MCF 10A (cell line): ENCODE results near the gene NHLRC4. TPM values are rescaled to one million over a fixed set of nuclear protein-coding genes. Genes with fewer than 3 reads are reported as not detected.

Source experiments
- BruUV-seq: library from RNA; stranded (reverse); fragments of 400-500 nt; replicated peaks from 2 replicates; lab custom pipeline; 2021; lab: Mats Ljungman, UMichigan
- CTCF ChIA-PET: fragments of 300-600 bp; sonication (Branson Sonifier 250); formaldehyde crosslinking; extraction: SDS; loops from one replicate; lab custom pipeline; 2021; ENCODE audit warnings: antibody characterized with exemption, inconsistent platforms; lab: Yijun Ruan, JAX
- POLR2A ChIA-PET: fragments of 300-600, 350-650 bp; sonication (Branson Sonifier 250); formaldehyde crosslinking; extraction: SDS; loops from one replicate; lab custom pipeline; 2020; ENCODE audit warnings: antibody characterized with exemption, inconsistent platforms; lab: Yijun Ruan, JAX
- DNase-seq: peaks from one replicate; pipeline ENCODE4 v3.0.0-alpha.2; 2018; ENCODE audit not compliant: unreplicated experiment
- H3K27ac Mint-ChIP-seq: one replicate; pipeline ENCODE4 v1.8.0; 2022; ENCODE audit warnings: mild to moderate bottlenecking, low read depth, mixed read lengths; ENCODE audit not compliant: unreplicated experiment
- H3K27me3 Mint-ChIP-seq: one replicate; pipeline ENCODE4 v1.8.0; 2022; ENCODE audit warnings: mixed read lengths; ENCODE audit not compliant: insufficient read depth, unreplicated experiment
- H3K36me3 Mint-ChIP-seq: one replicate; pipeline ENCODE4 v1.8.0; 2022; ENCODE audit warnings: mild to moderate bottlenecking, moderate library complexity, mixed read lengths; ENCODE audit not compliant: insufficient read depth, unreplicated experiment
- H3K4me1 Mint-ChIP-seq: one replicate; pipeline ENCODE4 v1.8.0; 2022; ENCODE audit warnings: mixed read lengths; ENCODE audit not compliant: insufficient read depth, unreplicated experiment
- H3K4me3 Mint-ChIP-seq: one replicate; pipeline ENCODE4 v1.8.0; 2022; ENCODE audit warnings: mild to moderate bottlenecking, moderate library complexity, mixed read lengths; ENCODE audit not compliant: unreplicated experiment
- H3K9me3 Mint-ChIP-seq: one replicate; pipeline ENCODE4 v1.8.0; 2022; ENCODE audit warnings: mixed read lengths; ENCODE audit not compliant: unreplicated experiment
- intact Hi-C: fragments of 100-400 bp; cut with micrococcal nuclease; formaldehyde crosslinking; loops from 2 replicates; pipeline ENCODE4 v1.14.1; 2022
- total RNA-seq: library from RNA; stranded (reverse); gene quantifications from 2 replicates; pipeline ENCODE4 v1.2.3, GENCODE V29; 2022
- TF ChIP-seq, protein P1 (sequence below): fragments of 200-600 bp; IDR thresholded peaks from one replicate; pipeline ENCODE4 v1.8.0; 2022; ENCODE audit warnings: antibody characterized with exemption, mild to moderate bottlenecking; ENCODE audit not compliant: unreplicated experiment

NHLRC4 gene
- total RNA-seq, 1 experiment from 2014 or later = not detected

DNA sequence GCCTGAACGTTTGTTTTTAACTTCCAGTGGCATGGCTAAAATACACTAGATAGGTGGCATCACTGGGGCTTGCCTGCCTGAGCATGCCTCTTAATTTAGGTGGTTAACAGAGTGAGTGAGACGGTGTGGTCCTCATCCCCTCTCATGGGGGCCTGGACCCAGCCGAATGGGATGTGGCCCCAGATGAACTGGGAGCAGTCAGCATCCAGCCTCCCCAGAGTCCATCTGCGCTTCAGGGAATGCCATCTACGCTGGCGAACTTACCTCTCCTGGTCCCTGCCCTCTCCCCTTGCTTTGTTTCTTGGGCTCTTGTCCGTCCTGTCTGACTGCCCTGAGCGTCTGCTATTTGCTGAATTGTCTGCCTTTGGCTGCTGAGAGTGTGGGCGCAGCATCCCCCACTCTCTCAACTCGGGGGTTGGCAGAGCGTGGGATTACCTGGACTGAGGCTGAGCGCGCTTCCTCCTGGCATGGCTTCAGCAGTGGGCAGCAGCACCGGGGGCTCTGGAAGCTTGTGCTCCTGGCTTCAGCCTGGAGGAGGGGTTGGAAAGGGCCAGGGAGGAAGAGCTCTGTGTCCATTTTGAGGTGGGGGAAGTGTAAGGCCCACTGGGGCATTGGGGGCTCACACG, 25.2 kb downstream of the NHLRC4 start:
- TF ChIP-seq, protein P1, sequence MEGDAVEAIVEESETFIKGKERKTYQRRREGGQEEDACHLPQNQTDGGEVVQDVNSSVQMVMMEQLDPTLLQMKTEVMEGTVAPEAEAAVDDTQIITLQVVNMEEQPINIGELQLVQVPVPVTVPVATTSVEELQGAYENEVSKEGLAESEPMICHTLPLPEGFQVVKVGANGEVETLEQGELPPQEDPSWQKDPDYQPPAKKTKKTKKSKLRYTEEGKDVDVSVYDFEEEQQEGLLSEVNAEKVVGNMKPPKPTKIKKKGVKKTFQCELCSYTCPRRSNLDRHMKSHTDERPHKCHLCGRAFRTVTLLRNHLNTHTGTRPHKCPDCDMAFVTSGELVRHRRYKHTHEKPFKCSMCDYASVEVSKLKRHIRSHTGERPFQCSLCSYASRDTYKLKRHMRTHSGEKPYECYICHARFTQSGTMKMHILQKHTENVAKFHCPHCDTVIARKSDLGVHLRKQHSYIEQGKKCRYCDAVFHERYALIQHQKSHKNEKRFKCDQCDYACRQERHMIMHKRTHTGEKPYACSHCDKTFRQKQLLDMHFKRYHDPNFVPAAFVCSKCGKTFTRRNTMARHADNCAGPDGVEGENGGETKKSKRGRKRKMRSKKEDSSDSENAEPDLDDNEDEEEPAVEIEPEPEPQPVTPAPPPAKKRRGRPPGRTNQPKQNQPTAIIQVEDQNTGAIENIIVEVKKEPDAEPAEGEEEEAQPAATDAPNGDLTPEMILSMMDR = no peak
- DNase-seq = no peak
- Mint-ChIP-seq H3K27me3 (no peaks in the 10 kb centered on the region), H3K4me3 (peak overlapping the region; percentile 91), H3K36me3 (peaks cover 63% of the 10 kb centered on the region), H3K9me3 (no peaks in the 10 kb centered on the region), H3K27ac (peak overlapping the region; percentile 59), H3K4me1 (peaks cover 54% of the 10 kb centered on the region)
- CTCF ChIA-PET = interaction anchor here (0.6 to 1.8 kb wide), 8 partner anchors 18 to 68 kb away, joined by 3 to 18 read pairs (median 4); no protein-coding TSS in a partner anchor
- intact Hi-C loops = loop anchor here (2.0 kb wide), 1 partner anchor 45 kb away; the partner anchor contains the start of gene METTL26
- no TSS peak for BruUV-seq
- POLR2A ChIA-PET = interaction anchor here (0.9 to 5.7 kb wide), 15 partner anchors 10 to 539 kb away, joined by 3 to 88 read pairs (median 11); partner anchors contain the start of genes CAPN15, MCRIP2, METTL26 and POLR3K

DNA sequence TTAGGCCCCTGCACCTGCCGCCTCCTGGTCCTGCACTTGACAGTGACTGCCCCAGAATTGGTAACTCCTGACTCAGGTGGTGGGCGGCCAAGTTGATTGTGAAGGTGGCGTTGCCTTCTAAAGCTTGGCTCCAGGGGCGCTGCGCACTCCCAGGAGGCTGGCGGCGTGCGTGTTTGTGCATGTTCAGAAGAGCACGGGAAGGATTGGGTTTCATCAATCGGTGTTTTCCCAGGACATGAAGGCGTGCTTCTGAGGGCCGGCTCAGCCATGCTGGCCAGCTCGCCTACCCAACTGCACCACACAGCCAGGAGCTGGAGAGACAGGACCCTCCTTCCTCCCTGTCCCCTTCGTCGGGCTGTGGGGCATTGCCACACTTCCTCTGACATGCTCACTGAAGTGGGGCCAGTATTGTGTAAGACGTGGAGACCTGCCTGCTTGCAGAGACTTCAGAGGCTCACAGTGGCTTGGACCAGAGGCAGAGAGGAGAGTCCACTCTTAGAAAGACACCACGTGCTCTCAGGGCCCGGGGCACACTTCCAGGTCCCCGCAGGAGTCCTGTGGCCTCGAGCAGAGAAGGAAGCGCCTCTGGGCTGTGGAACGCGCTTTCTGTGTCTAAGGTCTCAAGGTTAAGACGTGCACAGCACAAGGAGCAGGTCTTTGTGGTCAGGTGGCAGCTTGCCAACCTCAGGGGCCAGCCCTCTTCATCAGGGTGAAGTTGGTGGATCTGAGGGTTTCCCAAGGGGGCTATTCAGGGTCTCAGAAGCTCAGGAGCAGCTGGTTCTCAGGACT, 25.9 kb downstream of the NHLRC4 start:
- peak; percentile 97 for DNase-seq
- Mint-ChIP-seq H3K27ac (peak overlapping the region; percentile 59), H3K4me1 (peaks cover 55% of the 10 kb centered on the region), H3K4me3 (peak overlapping the region; percentile 91), H3K9me3 (no peaks in the 10 kb centered on the region), H3K27me3 (no peaks in the 10 kb centered on the region), H3K36me3 (peaks cover 65% of the 10 kb centered on the region)
- TF ChIP-seq, protein P1 = peak; percentile 63
- POLR2A ChIA-PET = interaction anchor here (0.6 to 5.7 kb wide), 20 partner anchors 10 to 539 kb away, joined by 3 to 88 read pairs (median 6); partner anchors contain the start of genes CAPN15, JMJD8, MCRIP2 and METTL26
- BruUV-seq = no TSS peak
- intact Hi-C loops = loop anchor here (2.0 kb wide), 1 partner anchor 44 kb away; the partner anchor contains the start of gene METTL26
- CTCF ChIA-PET = interaction anchor here (0.6 to 1.8 kb wide), 17 partner anchors 13 to 242 kb away, joined by 3 to 18 read pairs (median 4); partner anchors contain the start of gene RHOT2

DNA sequence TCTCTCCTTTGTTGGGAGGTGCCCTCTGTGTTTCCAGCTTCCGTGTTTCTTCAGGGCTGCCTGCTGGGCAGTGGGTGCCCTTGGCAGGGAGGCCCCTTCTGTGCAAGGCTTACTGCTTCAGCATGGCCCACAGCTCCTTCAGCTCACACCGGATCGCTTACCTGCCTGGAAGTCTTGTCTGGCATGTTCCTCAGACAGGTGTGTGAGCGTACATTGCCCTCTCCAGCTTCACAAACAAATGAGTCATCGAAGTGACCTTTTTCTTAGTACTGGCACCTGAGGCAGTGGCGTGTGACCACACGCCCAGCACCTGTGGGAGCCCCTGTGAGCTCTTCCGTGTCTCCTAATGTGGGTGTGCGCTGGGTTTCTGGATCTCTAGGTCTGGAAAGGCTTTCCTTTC, 26.6 kb downstream of the NHLRC4 start:
- CTCF ChIA-PET = interaction anchor here (0.9 to 1.8 kb wide), 9 partner anchors 13 to 75 kb away, joined by 3 to 18 read pairs (median 4); partner anchors contain the start of gene RHOT2
- H3K4me1 Mint-ChIP-seq = peaks cover 55% of the 10 kb centered on the region
- TF ChIP-seq, protein P1 = no peak
- intact Hi-C loops = loop anchor here (2.0 kb wide), 1 partner anchor 43 kb away; the partner anchor contains the start of gene METTL26
- H3K36me3 Mint-ChIP-seq = peaks cover 59% of the 10 kb centered on the region
- DNase-seq = peak; percentile 81
- POLR2A ChIA-PET = interaction anchor here (0.6 to 5.7 kb wide), 18 partner anchors 9 to 168 kb away, joined by 3 to 88 read pairs (median 6); partner anchors contain the start of genes CAPN15, JMJD8, MCRIP2 and METTL26
- TSS peak; percentile 12 for BruUV-seq
- peak overlapping the region; percentile 91 for H3K4me3 Mint-ChIP-seq
- no peaks in the 10 kb centered on the region for H3K9me3 Mint-ChIP-seq
- no peaks in the 10 kb centered on the region for H3K27me3 Mint-ChIP-seq
- peak overlapping the region; percentile 59 for H3K27ac Mint-ChIP-seq
